H1 (cell line): ENCODE results near the gene AFAP1L1.

ENCODE experiments used
- CEBPB ChIP-seq: IDR thresholded peaks from 2 replicates; pipeline ENCODE4 v1.6.1; 2012; ENCODE audit warnings: low read depth, low read length
- CREB1 ChIP-seq: IDR thresholded peaks from 2 replicates; pipeline ENCODE4 v1.6.1; 2012; ENCODE audit warnings: inconsistent platforms
- CTCF ChIP-seq, 3 experiments: IDR thresholded peaks; 1 replicate in 2 of 3; 2 replicates in 1 of 3; pipeline versions ENCODE4 v1.5.1 to v1.6.1; 2011; ENCODE audit warnings: low read length in 3 of 3, mild to moderate bottlenecking in 3 of 3, inconsistent platforms in 2 of 3, low read depth in 1 of 3, moderate library complexity in 1 of 3; ENCODE audit not compliant: insufficient read depth in 1 of 3; ENCODE audit errors: control extremely low read depth in 1 of 3
- EP300 ChIP-seq, 2 experiments: IDR thresholded peaks; 1 replicate in 1 of 2; 2 replicates in 1 of 2; pipeline ENCODE4 v1.6.1; 2011 to 2012; ENCODE audit warnings: low read depth in 2 of 2, low read length in 2 of 2, mild to moderate bottlenecking in 2 of 2, borderline replicate concordance in 1 of 2, inconsistent platforms in 1 of 2, moderate library complexity in 1 of 2
- EZH2 ChIP-seq: fragments of 200-600 bp; sonication (generic); IDR thresholded peaks from 2 replicates; pipeline ENCODE4 v1.7.1; 2012; ENCODE audit warnings: low read depth, mild to moderate bottlenecking, moderate library complexity, low read length, inconsistent platforms; ENCODE audit not compliant: severe bottlenecking
- GTF2F1 ChIP-seq: IDR thresholded peaks from 2 replicates; pipeline ENCODE4 v1.6.1; 2012; ENCODE audit warnings: low read depth, low read length, improper control_type of control experiment, borderline replicate concordance
- KDM4A ChIP-seq: IDR thresholded peaks from one replicate; pipeline ENCODE4 v1.7.1; 2012; ENCODE audit warnings: low read depth, mild to moderate bottlenecking, moderate library complexity, low read length, inconsistent platforms; ENCODE audit not compliant: severe bottlenecking
- MAX ChIP-seq: IDR thresholded peaks from 2 replicates; pipeline ENCODE4 v1.6.1; 2012; ENCODE audit warnings: inconsistent platforms
- NRF1 ChIP-seq: IDR thresholded peaks from 2 replicates; pipeline ENCODE4 v1.6.1; 2011; ENCODE audit warnings: mild to moderate bottlenecking, low read depth, low read length, improper control_type of control experiment
- POLR2AphosphoS5 ChIP-seq: IDR thresholded peaks from 2 replicates; pipeline ENCODE4 v1.6.1; 2011; ENCODE audit warnings: low read depth, low read length
- RXRA ChIP-seq: IDR thresholded peaks from 2 replicates; pipeline ENCODE4 v1.6.1; 2011; ENCODE audit warnings: low read depth, mild to moderate bottlenecking, low read length, moderate library complexity; ENCODE audit not compliant: insufficient read depth
- SP1 ChIP-seq: IDR thresholded peaks from 2 replicates; pipeline ENCODE4 v1.6.1; 2011; ENCODE audit warnings: low read depth, low read length
- USF2 ChIP-seq: IDR thresholded peaks from 2 replicates; pipeline ENCODE4 v1.6.1; 2011; ENCODE audit warnings: low read length, improper control_type of control experiment
- ZNF274 ChIP-seq: IDR thresholded peaks from 2 replicates; pipeline ENCODE4 v1.7.0; 2012; ENCODE audit warnings: low read length, borderline replicate concordance; ENCODE audit errors: extremely low read depth

- TF ChIP-seq ZNF274: no peak
- no peak for TF ChIP-seq EZH2
- TF ChIP-seq SP1: no peak
- TF ChIP-seq POLR2AphosphoS5: no peak
- no peak for TF ChIP-seq CEBPB
- TF ChIP-seq KDM4A: no peak
- TF ChIP-seq CTCF (IDR thresholded peaks at IDR 0.05; ENCODE audit: control extremely low read depth in 1 of 3, insufficient read depth in 1 of 3, low read depth in 1 of 3, low read length in 3 of 3): no peak
- no peak for TF ChIP-seq MAX
- TF ChIP-seq CREB1: no peak
- no peak for TF ChIP-seq RXRA
- TF ChIP-seq NRF1: no peak
- no peak for TF ChIP-seq GTF2F1
- no peak for TF ChIP-seq EP300 (IDR thresholded peaks at IDR 0.05; ENCODE audit: borderline replicate concordance in 1 of 2, low read depth in 2 of 2, low read length in 2 of 2)
- no peak for TF ChIP-seq USF2
Measured at GRCh38 chr5:149366169-149366729, 94.6 kb downstream of the AFAP1L1 start.
